Activated naive CD4-positive, alpha-beta T cell treated with anti-CD3 and anti-CD28 coated beads, Interleukin-2, amount 50 U/mL, for 24 hours (primary cell): ENCODE results near the gene LYSMD2.

Experiments used
- H3K27ac Mint-ChIP-seq: one replicate; pipeline ENCODE4 v1.8.0; 2021; ENCODE audit warnings: mild to moderate bottlenecking, mixed read lengths
- H3K27me3 Mint-ChIP-seq: one replicate; pipeline ENCODE4 v1.8.0; 2021; ENCODE audit warnings: mixed read lengths
- H3K36me3 Mint-ChIP-seq: one replicate; pipeline ENCODE4 v1.8.0; 2021; ENCODE audit warnings: mixed read lengths
- H3K4me1 Mint-ChIP-seq: one replicate; pipeline ENCODE4 v1.8.0; 2021; ENCODE audit warnings: mixed read lengths
- H3K4me3 Mint-ChIP-seq: one replicate; pipeline ENCODE4 v1.8.0; 2021; ENCODE audit warnings: mild to moderate bottlenecking, mixed read lengths
- H3K9me3 Mint-ChIP-seq: one replicate; pipeline ENCODE4 v1.8.0; 2021; ENCODE audit warnings: mixed read lengths

LYSMD2 gene

GRCh38 chr15:51675234-51675633, 62.2 kb downstream of the LYSMD2 start:
- H3K36me3 Mint-ChIP-seq = no peaks in the 10 kb centered on the region
- no peak overlapping the region for H3K4me3 Mint-ChIP-seq
- H3K9me3 Mint-ChIP-seq = peaks cover 5% of the 10 kb centered on the region
- peaks cover 16% of the 10 kb centered on the region for H3K27me3 Mint-ChIP-seq
- H3K4me1 Mint-ChIP-seq = no peaks in the 10 kb centered on the region
- no peak overlapping the region for H3K27ac Mint-ChIP-seq
